Measurements from ENCODE around the gene SVEP1. TPM values are rescaled to one million over a fixed set of nuclear protein-coding genes. Genes with fewer than 3 reads are reported as not detected.

Gene SVEP1
- total and polyA plus RNA-seq, 5 donors, result 3.0 to 14.2 (median 8.2) TPM

GRCh38 chr9:110446171-110446570 is 133.4 kb downstream of the SVEP1 start:
- no peak for ATAC-seq
- Histone ChIP-seq H3K4me1 (ENCODE audit: control insufficient read depth, insufficient read depth, low read length) (no peaks in the 10 kb centered on the region), H3K4me3 (ENCODE audit: low read length) (no peak overlapping the region), H3K9me3 (ENCODE audit: control insufficient read depth, low read length) (no peaks in the 10 kb centered on the region), H3K27ac (ENCODE audit: low read length) (no peak overlapping the region), H3K27me3 (ENCODE audit: control insufficient read depth, insufficient read depth) (no peaks in the 10 kb centered on the region)
- DNase-seq, result no peak
- intact Hi-C loops (cut with DNase I), result no loop called here

DNA sequence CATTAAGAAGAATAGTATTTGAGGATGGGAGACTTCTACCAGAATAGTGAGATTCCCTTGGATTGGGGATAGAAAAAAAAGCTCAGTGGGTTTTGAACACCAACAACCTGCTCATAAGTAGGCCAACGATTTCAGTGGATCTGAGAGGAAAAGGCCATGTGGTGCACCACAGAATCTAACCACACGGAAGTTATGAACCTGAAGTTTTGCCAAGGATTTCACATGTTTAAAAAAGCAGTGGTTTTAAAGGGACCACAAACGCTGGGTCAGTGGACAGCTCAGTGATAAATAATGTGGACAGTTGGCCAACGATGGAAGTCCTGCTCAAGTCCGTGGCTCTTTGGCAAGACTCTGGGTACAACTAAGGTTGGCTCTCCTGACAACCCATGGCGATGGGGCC is 134.6 kb downstream of the SVEP1 start:
- 82% methylated on average over 6 of the region's 6 CpGs for WGBS
- DNase-seq, result no peak
- no peaks in the 10 kb centered on the region for H3K9me3 ChIP-seq (ENCODE audit: control insufficient read depth, low read length)
- intact Hi-C loops (cut with DNase I), result no loop called here
- no peak overlapping the region for H3K4me3 ChIP-seq (ENCODE audit: low read length)
- no peaks in the 10 kb centered on the region for H3K4me1 ChIP-seq (ENCODE audit: control insufficient read depth, insufficient read depth, low read length)
- no peak for ATAC-seq
- no peaks in the 10 kb centered on the region for H3K27me3 ChIP-seq (ENCODE audit: control insufficient read depth, insufficient read depth)
- H3K27ac ChIP-seq (ENCODE audit: low read length), result no peak overlapping the region

GRCh38 chr9:110443866-110444220 is 135.7 kb downstream of the SVEP1 start:
- Histone ChIP-seq H3K4me1 (ENCODE audit: control insufficient read depth, insufficient read depth, low read length) (no peaks in the 10 kb centered on the region), H3K4me3 (ENCODE audit: low read length) (no peak overlapping the region), H3K27ac (ENCODE audit: low read length) (no peak overlapping the region), H3K9me3 (ENCODE audit: control insufficient read depth, low read length) (no peaks in the 10 kb centered on the region), H3K27me3 (ENCODE audit: control insufficient read depth, insufficient read depth) (no peaks in the 10 kb centered on the region)
- no peak for ATAC-seq
- no peak for DNase-seq
- intact Hi-C loops (cut with DNase I), result no loop called here

GRCh38 chr9:110443146-110443865 is 136.2 kb downstream of the SVEP1 start:
- Histone ChIP-seq H3K27me3 (ENCODE audit: control insufficient read depth, insufficient read depth) (no peaks in the 10 kb centered on the region), H3K27ac (ENCODE audit: low read length) (no peak overlapping the region), H3K4me1 (ENCODE audit: control insufficient read depth, insufficient read depth, low read length) (no peaks in the 10 kb centered on the region), H3K9me3 (ENCODE audit: control insufficient read depth, low read length) (no peaks in the 10 kb centered on the region), H3K4me3 (ENCODE audit: low read length) (no peak overlapping the region)
- intact Hi-C loops (cut with DNase I), result no loop called here
- ATAC-seq, result no peak
- 20% methylated on average over 3 of the region's 3 CpGs for WGBS
- no peak for DNase-seq

- ATAC-seq, result no peak
- 79% methylated on average over 3 of the region's 3 CpGs for WGBS
- intact Hi-C loops (cut with DNase I), result no loop called here
- H3K9me3 ChIP-seq (ENCODE audit: control insufficient read depth, low read length), result no peaks in the 10 kb centered on the region
- H3K27ac ChIP-seq (ENCODE audit: low read length), result no peak overlapping the region
- no peaks in the 10 kb centered on the region for H3K4me1 ChIP-seq (ENCODE audit: control insufficient read depth, insufficient read depth, low read length)
- DNase-seq, result no peak
- H3K4me3 ChIP-seq (ENCODE audit: low read length), result no peak overlapping the region
- H3K27me3 ChIP-seq (ENCODE audit: control insufficient read depth, insufficient read depth), result no peaks in the 10 kb centered on the region
These were observed 138.7 kb downstream of the SVEP1 start for GRCh38 chr9:110440796-110441195.

DNA sequence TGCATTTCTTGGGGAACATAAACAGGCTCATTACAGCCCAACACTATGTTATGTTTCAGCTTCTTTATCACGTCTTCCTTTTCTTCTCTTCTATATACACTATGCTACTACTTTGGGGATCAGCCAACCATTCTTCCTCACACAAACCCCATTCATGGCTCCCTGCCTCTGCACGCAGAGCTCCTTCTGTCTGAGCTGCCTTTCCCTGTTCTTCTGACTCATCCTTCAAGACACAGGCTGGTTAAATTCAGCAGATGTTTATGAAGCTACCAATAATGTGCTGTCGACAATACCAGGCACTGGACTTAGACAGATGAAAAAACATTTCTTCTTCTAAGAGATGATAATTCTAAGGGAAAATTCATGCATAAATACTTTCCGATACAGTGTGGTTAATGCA is 139.4 kb downstream of the SVEP1 start:
- ATAC-seq (no peak), DNase-seq (no peak)
- H3K27ac ChIP-seq (ENCODE audit: low read length), result no peak overlapping the region
- H3K27me3 ChIP-seq (ENCODE audit: control insufficient read depth, insufficient read depth), result no peaks in the 10 kb centered on the region
- H3K9me3 ChIP-seq (ENCODE audit: control insufficient read depth, low read length), result no peaks in the 10 kb centered on the region
- no peak overlapping the region for H3K4me3 ChIP-seq (ENCODE audit: low read length)
- intact Hi-C loops (cut with DNase I), result no loop called here
- WGBS, result 64% methylated on average over 4 of the region's 4 CpGs
- no peaks in the 10 kb centered on the region for H3K4me1 ChIP-seq (ENCODE audit: control insufficient read depth, insufficient read depth, low read length)

DNA sequence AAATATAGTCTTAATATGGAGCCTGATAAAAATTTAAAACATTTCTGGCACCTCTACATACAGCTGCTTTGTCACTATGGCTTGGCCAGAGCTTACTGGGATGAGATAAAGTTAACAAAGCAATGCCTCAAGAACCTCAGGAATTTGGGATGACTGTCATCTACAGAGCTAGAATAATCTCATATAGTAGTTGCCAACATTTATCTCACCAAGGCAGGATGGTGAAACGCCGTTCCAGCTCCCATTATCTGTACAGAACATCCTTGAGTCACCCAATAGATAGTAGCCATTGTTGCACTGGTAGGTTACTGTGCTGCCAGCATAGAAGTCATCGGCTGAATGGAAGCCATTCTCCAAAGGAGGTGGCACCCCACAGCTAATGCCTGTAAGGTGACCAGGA is 147.3 kb downstream of the SVEP1 start:
- Histone ChIP-seq H3K4me1 (ENCODE audit: control insufficient read depth, insufficient read depth, low read length) (no peaks in the 10 kb centered on the region), H3K27ac (ENCODE audit: low read length) (no peak overlapping the region), H3K4me3 (ENCODE audit: low read length) (no peak overlapping the region), H3K9me3 (ENCODE audit: control insufficient read depth, low read length) (no peaks in the 10 kb centered on the region), H3K27me3 (ENCODE audit: control insufficient read depth, insufficient read depth) (no peaks in the 10 kb centered on the region)
- DNase-seq (no peak), ATAC-seq (no peak)
- WGBS, result 41% methylated on average over 3 of the region's 3 CpGs
- intact Hi-C loops (cut with DNase I), result no loop called here

GRCh38 chr9:110429453-110429852 is 150.1 kb downstream of the SVEP1 start:
- H3K4me1 ChIP-seq (ENCODE audit: control insufficient read depth, insufficient read depth, low read length), result no peaks in the 10 kb centered on the region
- H3K27ac ChIP-seq (ENCODE audit: low read length), result no peak overlapping the region
- H3K9me3 ChIP-seq (ENCODE audit: control insufficient read depth, low read length), result no peaks in the 10 kb centered on the region
- no peak overlapping the region for H3K4me3 ChIP-seq (ENCODE audit: low read length)
- DNase-seq, result no peak
- intact Hi-C loops (cut with DNase I), result no loop called here
- WGBS, result 95% methylated on average over 1 of the region's 1 CpG
- no peak for ATAC-seq
- no peaks in the 10 kb centered on the region for H3K27me3 ChIP-seq (ENCODE audit: control insufficient read depth, insufficient read depth)

DNA sequence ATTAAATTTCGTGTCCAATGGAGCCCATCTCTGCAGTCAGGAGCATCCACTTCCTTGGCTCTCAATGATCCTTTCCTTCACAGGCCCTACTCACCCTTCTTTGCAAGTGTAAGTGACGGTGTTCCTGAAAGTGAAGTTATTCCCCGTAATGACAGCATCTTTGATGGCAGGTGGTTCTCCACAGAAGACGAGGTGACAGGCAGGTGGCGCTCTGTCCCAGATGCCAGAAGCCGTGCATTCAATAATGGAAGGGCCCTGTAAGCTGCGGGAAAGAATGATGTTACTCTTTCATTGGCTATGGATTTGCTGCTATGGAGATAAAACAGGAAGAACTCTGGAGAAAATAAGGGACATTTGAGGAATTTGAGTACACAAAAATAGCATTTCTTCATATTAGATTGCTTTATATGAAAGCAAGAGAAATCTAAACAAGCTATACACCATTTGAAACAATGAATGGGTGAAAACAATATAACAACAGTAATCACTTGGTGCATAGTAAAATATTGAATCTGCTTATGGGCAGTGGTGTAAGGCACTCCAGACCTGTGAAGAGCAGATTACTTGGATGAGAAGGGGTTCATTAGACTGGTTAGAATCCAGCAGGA is 151.9 kb downstream of the SVEP1 start:
- ATAC-seq (no peak), DNase-seq (peak; percentile 24 to 75 (median 65))
- Histone ChIP-seq H3K9me3 (ENCODE audit: control insufficient read depth, low read length) (no peaks in the 10 kb centered on the region), H3K4me3 (ENCODE audit: low read length) (no peak overlapping the region), H3K27me3 (ENCODE audit: control insufficient read depth, insufficient read depth) (no peaks in the 10 kb centered on the region), H3K4me1 (ENCODE audit: control insufficient read depth, insufficient read depth, low read length) (no peaks in the 10 kb centered on the region), H3K27ac (ENCODE audit: low read length) (no peak overlapping the region)
- whole genome bisulfite sequencing, result 38% methylated on average over 7 of the region's 7 CpGs
- intact Hi-C loops (cut with DNase I), result no loop called here

GRCh38 chr9:110426052-110426709 is 153.4 kb downstream of the SVEP1 start:
- H3K4me3 ChIP-seq (ENCODE audit: low read length), result no peak overlapping the region
- no peak for DNase-seq
- intact Hi-C loops (cut with DNase I), result no loop called here
- H3K27ac ChIP-seq (ENCODE audit: low read length), result no peak overlapping the region
- 88% methylated on average over 2 of the region's 2 CpGs for WGBS
- no peak for ATAC-seq
- H3K9me3 ChIP-seq (ENCODE audit: control insufficient read depth, low read length), result no peaks in the 10 kb centered on the region
- no peaks in the 10 kb centered on the region for H3K27me3 ChIP-seq (ENCODE audit: control insufficient read depth, insufficient read depth)
- no peaks in the 10 kb centered on the region for H3K4me1 ChIP-seq (ENCODE audit: control insufficient read depth, insufficient read depth, low read length)

- no peaks in the 10 kb centered on the region for H3K27me3 ChIP-seq (ENCODE audit: control insufficient read depth, insufficient read depth)
These were observed 165.1 kb downstream of the SVEP1 start for GRCh38 chr9:110414471-110414870.

More at GRCh38 chr9:110414471-110414870, 165.1 kb downstream of the SVEP1 start:
- intact Hi-C loops (cut with DNase I), result no loop called here
- ATAC-seq (no peak), DNase-seq (no peak)
- Histone ChIP-seq H3K27ac (ENCODE audit: low read length) (no peak overlapping the region), H3K4me3 (ENCODE audit: low read length) (no peak overlapping the region), H3K9me3 (ENCODE audit: control insufficient read depth, low read length) (no peaks in the 10 kb centered on the region), H3K4me1 (ENCODE audit: control insufficient read depth, insufficient read depth, low read length) (no peaks in the 10 kb centered on the region)
- WGBS, result 87% methylated on average over 2 of the region's 2 CpGs
